IMR-90 (cell line): ENCODE data around the gene MOAP1. TPM values are rescaled to one million over a fixed set of nuclear protein-coding genes. Genes with fewer than 3 reads are reported as not detected.
"Not testable (repeated sequence)": the region's sequence is repeated elsewhere in the genome, so short reads cannot be mapped to it uniquely, and the experiment has no call there.

Source experiments
- ATAC-seq: fragments of 200-7000 bp; cut with Tn5 transposase; 2 replicates; pipeline ENCODE4 v1.9.1; 2020; ENCODE audit warnings: low read depth, mild to moderate bottlenecking, moderate library complexity
- BruUV-seq: library from RNA; stranded (reverse); fragments of 400-500 nt; replicated peaks from 2 replicates; lab custom pipeline; 2021; lab: Mats Ljungman, UMichigan
- CTCF ChIA-PET: fragments of 300-600 bp; formaldehyde crosslinking; extraction: SDS; loops from one replicate; lab custom pipeline; 2021; ENCODE audit warnings: antibody characterized with exemption; lab: Yijun Ruan, JAX
- POLR2A ChIA-PET: fragments of 300-600 bp; sonication (Branson Sonifier 250); formaldehyde crosslinking; loops from one replicate; lab custom pipeline; 2022; ENCODE audit warnings: antibody characterized with exemption; ENCODE audit not compliant: unreplicated experiment; lab: Charles Lee
- DNase-seq: peaks from one replicate; pipeline ENCODE4 v3.0.0; 2013
- H2AFZ ChIP-seq: replicated peaks from 2 replicates; pipeline ENCODE3; 2013; ENCODE audit warnings: low read length, mild to moderate bottlenecking; ENCODE audit not compliant: poor library complexity
- H2AK5ac ChIP-seq: 2 replicates; pipeline ENCODE4 v1.6.1; 2013; ENCODE audit warnings: low read depth, low read length, inconsistent platforms
- H2AK9ac ChIP-seq: replicated peaks from 2 replicates; pipeline ENCODE3; 2013; ENCODE audit warnings: mild to moderate bottlenecking, low read depth, low read length, moderate library complexity; ENCODE audit not compliant: poor library complexity
- H2BK120ac ChIP-seq: 2 replicates; pipeline ENCODE4 v1.6.1; 2013; ENCODE audit warnings: low read depth, low read length, inconsistent platforms
- H2BK15ac ChIP-seq: 3 replicates; pipeline ENCODE4 v1.6.1; 2013; ENCODE audit warnings: low read depth, low read length, inconsistent platforms
- H2BK20ac ChIP-seq: 2 replicates; pipeline ENCODE4 v1.6.1; 2013; ENCODE audit warnings: low read depth, mild to moderate bottlenecking, inconsistent platforms, low read length, moderate library complexity
- H2BK5ac ChIP-seq: 2 replicates; pipeline ENCODE4 v1.6.1; 2013; ENCODE audit warnings: mild to moderate bottlenecking, low read depth, low read length, inconsistent platforms; ENCODE audit not compliant: poor library complexity, severe bottlenecking
- H3K14ac ChIP-seq: replicated peaks from 2 replicates; pipeline ENCODE4 v1.6.1; 2013; ENCODE audit warnings: low read depth, low read length, inconsistent platforms
- H3K18ac ChIP-seq: 2 replicates; pipeline ENCODE4 v1.6.1; 2013; ENCODE audit warnings: low read depth, low read length, control low read depth
- H3K23ac ChIP-seq: 2 replicates; pipeline ENCODE4 v1.6.1; 2013; ENCODE audit warnings: low read depth, low read length, inconsistent platforms
- H3K27ac ChIP-seq: 2 replicates; pipeline ENCODE4 v1.5.1; 2013; ENCODE audit warnings: mild to moderate bottlenecking, control low read depth, low read length; ENCODE audit not compliant: insufficient read depth
- H3K27me3 ChIP-seq: 2 replicates; pipeline ENCODE4 v1.6.1; 2013; ENCODE audit warnings: low read length; ENCODE audit not compliant: control insufficient read depth, insufficient read depth
- H3K36me3 ChIP-seq: 2 replicates; pipeline ENCODE4 v1.6.1; 2013; ENCODE audit warnings: low read length, mixed read lengths; ENCODE audit not compliant: control insufficient read depth, insufficient read depth
- H3K4ac ChIP-seq: 2 replicates; pipeline ENCODE4 v1.6.1; 2013; ENCODE audit warnings: low read depth, low read length, inconsistent platforms
- H3K4me1 ChIP-seq: 2 replicates; pipeline ENCODE4 v1.6.1; 2013; ENCODE audit warnings: low read length, mixed read lengths; ENCODE audit not compliant: control insufficient read depth, insufficient read depth
- H3K4me2 ChIP-seq: 2 replicates; pipeline ENCODE4 v1.6.1; 2013; ENCODE audit warnings: low read depth, mild to moderate bottlenecking, control low read depth, low read length, moderate library complexity
- H3K4me3 ChIP-seq: 2 replicates; pipeline ENCODE4 v1.5.1; 2013; ENCODE audit warnings: low read depth, mild to moderate bottlenecking, control low read depth, low read length, moderate library complexity; ENCODE audit not compliant: insufficient read depth
- H3K56ac ChIP-seq: 2 replicates; pipeline ENCODE4 v1.6.1; 2013; ENCODE audit warnings: low read length, inconsistent platforms; ENCODE audit not compliant: insufficient read depth; ENCODE audit errors: extremely low read depth
- H3K79me1 ChIP-seq, 2 experiments: 2 replicates each; pipeline ENCODE4 v1.6.1; 2013; ENCODE audit warnings: low read length in 2 of 2, inconsistent platforms in 1 of 2, low read depth in 1 of 2
- H3K9ac ChIP-seq: 2 replicates; pipeline ENCODE4 v1.6.1; 2013; ENCODE audit warnings: low read depth, low read length, control low read depth
- H3K9me1 ChIP-seq: 2 replicates; pipeline ENCODE4 v1.6.1; 2013; ENCODE audit warnings: low read length, inconsistent platforms; ENCODE audit not compliant: insufficient read depth
- H3K9me3 ChIP-seq: 2 replicates; pipeline ENCODE4 v1.6.1; 2013; ENCODE audit warnings: low read length; ENCODE audit not compliant: control insufficient read depth, insufficient read depth
- H4K20me1 ChIP-seq: 2 replicates; pipeline ENCODE4 v1.6.1; 2013; ENCODE audit warnings: low read length, inconsistent platforms; ENCODE audit not compliant: insufficient read depth
- H4K5ac ChIP-seq: 2 replicates; pipeline ENCODE4 v1.6.1; 2013; ENCODE audit warnings: mild to moderate bottlenecking, low read depth, low read length, control low read depth
- H4K8ac ChIP-seq, 2 experiments: 2 replicates each; pipeline ENCODE4 v1.6.1; 2013; ENCODE audit warnings: low read depth in 2 of 2, low read length in 2 of 2, control low read depth in 1 of 2, inconsistent platforms in 1 of 2
- H4K91ac ChIP-seq: 2 replicates; pipeline ENCODE4 v1.6.1; 2013; ENCODE audit warnings: low read depth, low read length, inconsistent platforms; ENCODE audit not compliant: insufficient read depth
- CEBPB ChIP-seq: IDR thresholded peaks from 2 replicates; pipeline ENCODE4 v1.6.1; 2012; ENCODE audit warnings: low read depth, low read length, improper control_type of control experiment
- MAFK ChIP-seq: IDR thresholded peaks from 2 replicates; pipeline ENCODE4 v1.6.1; 2012; ENCODE audit warnings: low read depth, low read length, improper control_type of control experiment
- POLR2A ChIP-seq: IDR thresholded peaks from 2 replicates; pipeline ENCODE4 v1.6.1; 2012; ENCODE audit warnings: mild to moderate bottlenecking, low read depth, low read length
- WGBS, 2 experiments: methylation state at CpG; one replicate each; pipeline versions ENCODE4 v1.1.5 to v1.1.7; 2013; ENCODE audit warnings: missing lambda C conversion rate in 2 of 2; ENCODE audit not compliant: insufficient read length in 1 of 2; ENCODE audit errors: extremely low coverage in 2 of 2; 5-methylcytosine and 5-hydroxymethylcytosine counted together
- dilution Hi-C: fragments of 300-500 bp; cut with HindIII; formaldehyde crosslinking; loops from one replicate; pipeline ENCODE4 v1.14.3; 2018; ENCODE audit warnings: low sequenced_read_pairs; ENCODE audit not compliant: unreplicated experiment
- in situ Hi-C: fragments of 300-500 bp; cut with MboI; formaldehyde crosslinking; loops from 3 replicates; pipeline ENCODE4 v1.14.3; 2019; ENCODE audit warnings: low sequenced_read_pairs, inconsistent platforms, mixed read lengths
- intact Hi-C: fragments of 100-400 bp; cut with micrococcal nuclease; formaldehyde crosslinking; loops from 2 replicates; pipeline ENCODE4 v1.10.0; 2022
- polyA plus RNA-seq, 3 experiments: library from polyadenylated mRNA; depleted of rRNA; stranded (reverse); fragments of >200 nt; gene quantifications; 2 replicates each; pipeline ENCODE4 v1.2.3, GENCODE V29; 2012; ENCODE audit warnings: low replicate concordance in 1 of 3
- total RNA-seq: library from RNA; depleted of rRNA; stranded (reverse); fragments of >200 nt; gene quantifications from 2 replicates; pipeline ENCODE4 v1.2.3, GENCODE V29; 2012

The MOAP1 gene
- total and polyA plus RNA-seq, 2 of the 4 experiments (the other 2 are of a cell fraction): 9.9 to 13.2 TPM

DNA sequence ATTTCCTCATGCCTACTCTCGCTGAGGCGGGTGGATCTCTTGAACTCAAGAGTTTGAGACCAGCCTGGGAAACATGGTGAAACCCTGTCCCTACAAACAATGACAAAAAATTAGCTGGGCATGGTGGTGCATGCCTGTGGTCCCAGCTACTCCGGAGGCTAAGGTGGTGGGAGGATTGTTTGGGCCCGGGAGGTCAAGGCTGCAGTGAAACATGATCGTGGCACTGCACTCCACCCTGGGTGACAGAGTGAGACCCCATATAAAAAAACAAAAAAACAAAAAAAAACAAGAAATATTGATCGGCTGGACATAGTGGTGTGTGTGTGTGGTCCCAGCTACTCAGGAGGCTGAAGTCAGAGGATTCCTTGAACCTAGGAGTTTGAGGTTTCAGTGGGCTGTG lies 9.2 kb downstream of the MOAP1 start:
- H4K20me1 ChIP-seq: no peaks in the 10 kb centered on the region
- no peak overlapping the region for H2BK5ac ChIP-seq
- no peaks in the 10 kb centered on the region for H3K36me3 ChIP-seq
- in situ Hi-C loops (no loop called here), intact Hi-C loops (no loop called here), dilution Hi-C loops (no loop called here)
- H3K9me1 ChIP-seq: no peaks in the 10 kb centered on the region
- no peak overlapping the region for H3K56ac ChIP-seq
- ATAC-seq (no peak), DNase-seq (no peak)
- no peak overlapping the region for H3K4me3 ChIP-seq
- H3K79me1 ChIP-seq: no peaks in the 10 kb centered on the region
- no peak overlapping the region for H2BK120ac ChIP-seq
- H3K14ac ChIP-seq: no peak overlapping the region
- no CpG with 5 or more reads among the region's 6 CpGs for WGBS, 2 experiments
- ChIA-PET CTCF (interaction anchor here (0.5 to 1.0 kb wide), 2 partner anchors 62 to 274 kb away, joined by 3 to 4 read pairs; no protein-coding TSS in a partner anchor), POLR2A (no interaction called here)
- H3K23ac ChIP-seq: no peak overlapping the region
- H3K27ac ChIP-seq: no peak overlapping the region
- H2AK9ac ChIP-seq: no peak overlapping the region
- no peak overlapping the region for H3K18ac ChIP-seq
- no peak overlapping the region for H2BK20ac ChIP-seq
- H4K8ac ChIP-seq: no peak overlapping the region
- H4K91ac ChIP-seq: no peak overlapping the region
- H3K4me2 ChIP-seq: no peak overlapping the region
- H2BK15ac ChIP-seq: no peak overlapping the region
- H2AFZ ChIP-seq: no peak overlapping the region
- TF ChIP-seq CEBPB (no peak), MAFK (no peak), POLR2A (no peak)
- H3K4me1 ChIP-seq: no peaks in the 10 kb centered on the region
- no peak overlapping the region for H2AK5ac ChIP-seq
- BruUV-seq: no TSS peak
- no peaks in the 10 kb centered on the region for H3K9me3 ChIP-seq
- peaks cover 9% of the 10 kb centered on the region for H3K27me3 ChIP-seq
- H3K4ac ChIP-seq: no peak overlapping the region
- no peak overlapping the region for H4K5ac ChIP-seq
- H3K9ac ChIP-seq: no peak overlapping the region

DNA sequence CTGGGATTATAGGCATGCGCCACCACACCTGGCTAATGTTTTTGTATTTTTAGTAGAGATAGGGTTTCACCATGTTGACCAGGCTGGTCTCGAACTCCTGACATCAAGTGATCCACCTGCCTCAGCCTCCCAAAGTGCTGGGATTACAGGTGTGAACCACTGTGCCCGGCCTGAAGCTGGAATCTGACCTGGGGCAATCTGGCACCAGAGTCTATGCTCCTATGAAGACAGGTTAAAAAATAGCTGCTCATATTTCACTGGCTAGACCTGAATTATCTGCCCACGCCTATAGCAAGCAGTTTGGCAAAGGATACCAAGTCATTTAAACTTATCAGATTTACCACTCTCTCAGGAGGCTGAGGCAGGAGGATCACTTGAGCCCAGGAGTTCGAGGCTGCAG lies 10.0 kb downstream of the MOAP1 start:
- CTCF ChIA-PET, H3K56ac ChIP-seq, H4K5ac ChIP-seq, H3K4ac ChIP-seq, ATAC-seq, H2BK5ac ChIP-seq, H3K79me1 ChIP-seq, H2AK5ac ChIP-seq, H3K36me3 ChIP-seq, H3K9me3 ChIP-seq, H3K9ac ChIP-seq, dilution Hi-C loops, H2BK120ac ChIP-seq, H2AK9ac ChIP-seq, BruUV-seq, DNase-seq, intact Hi-C loops, H2BK15ac ChIP-seq, H4K91ac ChIP-seq, H3K4me1 ChIP-seq, H4K20me1 ChIP-seq, H3K14ac ChIP-seq, H3K4me2 ChIP-seq, H3K4me3 ChIP-seq, H3K27me3 ChIP-seq, H3K23ac ChIP-seq, H3K18ac ChIP-seq, POLR2A ChIA-PET, H2AFZ ChIP-seq, H3K27ac ChIP-seq, in situ Hi-C loops, H4K8ac ChIP-seq, H2BK20ac ChIP-seq, H3K9me1 ChIP-seq: not testable (repeated sequence)
- WGBS, 2 experiments: 40% methylated on average over 1 of the region's 5 CpGs; no CpG with 5 or more reads in 1 of the 2 experiments
